HCT116 (cell line): Measurements from ENCODE around the gene ZNF311. TPM values are rescaled to one million over a fixed set of nuclear protein-coding genes. Genes with fewer than 3 reads are reported as not detected.

Source experiments
- ATAC-seq: fragments of 200-7000 bp; cut with Tn5 transposase; 2 replicates; pipeline ENCODE4 v1.9.1; 2020; ENCODE audit warnings: mild to moderate bottlenecking, moderate library complexity
- BruUV-seq: library from RNA; stranded (reverse); fragments of 400-500 nt; replicated peaks from 2 replicates; lab custom pipeline; 2021; lab: Mats Ljungman, UMichigan
- CTCF ChIA-PET: fragments of 300-600 bp; sonication (Branson Sonifier 250); formaldehyde crosslinking; loops from one replicate; lab custom pipeline; 2021; ENCODE audit warnings: antibody characterized with exemption; lab: Charles Lee
- POLR2A ChIA-PET: fragments of 300-600, 350-600 bp; sonication (Branson Sonifier 250); formaldehyde crosslinking; loops from one replicate; lab custom pipeline; 2021; ENCODE audit warnings: antibody characterized with exemption; lab: Charles Lee
- RAD21 ChIA-PET, 2 experiments: fragments of 300-600 bp; sonication (Branson Sonifier 250); formaldehyde crosslinking; loops; one replicate each; lab custom pipeline; 2023; ENCODE audit warnings: low total read pairs in 2 of 2; ENCODE audit not compliant: uncharacterized antibody in 2 of 2, unreplicated experiment in 2 of 2, low non-redundant PET in 1 of 2; lab: Charles Lee
- DNase-seq: peaks from one replicate; pipeline ENCODE4 v3.0.0-alpha.2; 2010; ENCODE audit warnings: low read depth, low spot score
- H2AFZ ChIP-seq: fragments of 200-600 bp; shearing (Covaris generic), sonication (generic); 2 replicates; pipeline ENCODE4 v1.6.1; 2017; ENCODE audit warnings: low read depth, mixed run types, mixed read lengths, antibody characterized with exemption, low read length; ENCODE audit not compliant: poor library complexity, severe bottlenecking
- H3K27ac ChIP-seq: 2 replicates; pipeline ENCODE4 v1.5.1; 2012; ENCODE audit warnings: low read depth, low read length
- H3K27me3 ChIP-seq: fragments of 200-600 bp; sonication (generic); 2 replicates; pipeline ENCODE4 v1.6.1; 2016; ENCODE audit warnings: mixed run types, low read length, mixed read lengths; ENCODE audit not compliant: insufficient read depth
- H3K36me3 ChIP-seq, 2 experiments: fragments of 200-500 bp in 1 of 2; fragments of 200-600 bp in 1 of 2; sonication (Bioruptor generic) in 1 of 2; sonication (generic) in 1 of 2; 2 replicates each; pipeline versions ENCODE4 v1.5.1 to v1.6.1; 2014 to 2016; ENCODE audit warnings: low read length in 2 of 2, inconsistent platforms in 1 of 2, mixed read lengths in 1 of 2, mixed run types in 1 of 2; ENCODE audit not compliant: insufficient read depth in 2 of 2, control insufficient read depth in 1 of 2
- H3K4me1 ChIP-seq, 2 experiments: fragments of 200-600 bp in 1 of 2; sonication (generic) in 1 of 2; 2 replicates each; pipeline versions ENCODE4 v1.5.1 to v1.6.1; 2012 to 2017; ENCODE audit warnings: low read length in 2 of 2, inconsistent platforms in 1 of 2, mild to moderate bottlenecking in 1 of 2, mixed read lengths in 1 of 2, mixed run types in 1 of 2, moderate library complexity in 1 of 2; ENCODE audit not compliant: insufficient read depth in 2 of 2, control insufficient read depth in 1 of 2
- H3K4me2 ChIP-seq: fragments of 200-600 bp; sonication (generic); 2 replicates; pipeline ENCODE4 v1.6.1; 2017; ENCODE audit warnings: mixed run types, low read length, mixed read lengths
- H3K4me3 ChIP-seq, 2 experiments: fragments of 200-600 bp in 1 of 2; sonication (generic) in 1 of 2; replicated peaks in 1 of 2; 2 replicates each; pipeline ENCODE4 v1.5.1; 2011 to 2016; ENCODE audit warnings: low read length in 2 of 2, control low read depth in 1 of 2, low read depth in 1 of 2, mild to moderate bottlenecking in 1 of 2, mixed read lengths in 1 of 2, mixed run types in 1 of 2
- H3K79me2 ChIP-seq: fragments of 200-600 bp; sonication (generic); 2 replicates; pipeline ENCODE4 v1.6.1; 2017; ENCODE audit warnings: mild to moderate bottlenecking, mixed run types, low read length, moderate library complexity, mixed read lengths; ENCODE audit not compliant: insufficient read depth
- H3K9ac ChIP-seq: fragments of 200-600 bp; sonication (generic); 2 replicates; pipeline ENCODE4 v1.6.1; 2016; ENCODE audit warnings: low read length, mixed read lengths
- H3K9me2 ChIP-seq: fragments of 200-600 bp; sonication (generic), shearing (Covaris generic); 2 replicates; pipeline ENCODE4 v1.6.1; 2017; ENCODE audit warnings: mixed run types, mild to moderate bottlenecking, moderate library complexity; ENCODE audit not compliant: insufficient read depth
- H3K9me3 ChIP-seq, 2 experiments: fragments of 200-500 bp in 1 of 2; fragments of 200-600 bp in 1 of 2; sonication (Bioruptor generic) in 1 of 2; sonication (generic) in 1 of 2; 2 replicates each; pipeline ENCODE4 v1.6.1; 2014 to 2017; ENCODE audit warnings: low read length in 2 of 2, mixed read lengths in 2 of 2, inconsistent platforms in 1 of 2, low read depth in 1 of 2, mild to moderate bottlenecking in 1 of 2, mixed run types in 1 of 2, moderate library complexity in 1 of 2; ENCODE audit not compliant: control insufficient read depth in 1 of 2, insufficient read depth in 1 of 2
- H4K20me1 ChIP-seq: fragments of 200-600 bp; sonication (generic), shearing (Covaris generic); 2 replicates; pipeline ENCODE4 v1.6.1; 2017; ENCODE audit warnings: mixed run types, mild to moderate bottlenecking, moderate library complexity; ENCODE audit not compliant: insufficient read depth
- ATF3 ChIP-seq: IDR thresholded peaks from 2 replicates; pipeline ENCODE4 v1.6.1; 2012
- CEBPB ChIP-seq: IDR thresholded peaks from 2 replicates; pipeline ENCODE4 v1.6.1; 2012; ENCODE audit warnings: low read depth
- ELF1 ChIP-seq: IDR thresholded peaks from 2 replicates; pipeline ENCODE4 v1.6.1; 2012; ENCODE audit warnings: low read depth, borderline replicate concordance
- EZH2 ChIP-seq: fragments of 200-600 bp; sonication (generic); IDR thresholded peaks from 2 replicates; pipeline ENCODE4 v1.6.1; 2017; ENCODE audit warnings: antibody characterized with exemption, mixed run types
- FOSL1 ChIP-seq: IDR thresholded peaks from 2 replicates; pipeline ENCODE4 v1.6.1; 2012; ENCODE audit warnings: low read depth
- POLR2A ChIP-seq: IDR thresholded peaks from 2 replicates; pipeline ENCODE4 v1.7.0; 2011; ENCODE audit warnings: borderline replicate concordance; ENCODE audit not compliant: insufficient read depth, insufficient read length; ENCODE audit errors: extremely low read depth
- POLR2AphosphoS5 ChIP-seq: IDR thresholded peaks from 2 replicates; pipeline ENCODE4 v1.6.1; 2011; ENCODE audit warnings: mild to moderate bottlenecking, low read depth, low read length, moderate library complexity
- RAD21 ChIP-seq: IDR thresholded peaks from 2 replicates; pipeline ENCODE4 v1.6.1; 2012; ENCODE audit warnings: low read depth, mild to moderate bottlenecking
- REST ChIP-seq: IDR thresholded peaks from 2 replicates; pipeline ENCODE4 v1.6.1; 2012; ENCODE audit warnings: low read depth
- SRF ChIP-seq: IDR thresholded peaks from 2 replicates; pipeline ENCODE4 v1.6.1; 2012; ENCODE audit warnings: low read depth
- TCF7L2 ChIP-seq: IDR thresholded peaks from 2 replicates; pipeline ENCODE4 v1.7.0; 2011; ENCODE audit warnings: borderline replicate concordance, inconsistent platforms; ENCODE audit not compliant: insufficient read depth, insufficient read length; ENCODE audit errors: extremely low read depth
- ZNF274 ChIP-seq: fragments of 200-500 bp; sonication (Bioruptor generic); IDR thresholded peaks from 2 replicates; pipeline ENCODE4 v1.6.1; 2014; ENCODE audit warnings: mild to moderate bottlenecking, low read depth, low read length, inconsistent platforms
- intact Hi-C: fragments of 100-400 bp; cut with micrococcal nuclease; formaldehyde crosslinking; loops from 2 replicates; pipeline ENCODE4 v1.10.0; 2022
- total RNA-seq: library from RNA; stranded (reverse); gene quantifications from one replicate; pipeline ENCODE4 v1.2.1, GENCODE V29; 2021; ENCODE audit not compliant: unreplicated experiment

The ZNF311 gene
- total RNA-seq, 1 experiment from 2014 or later: not detected

- no peaks in the 10 kb centered on the region for H3K9me3 ChIP-seq
- H3K4me3 ChIP-seq: no peak overlapping the region
- no peak overlapping the region for H3K27ac ChIP-seq
- no TSS peak for BruUV-seq
- POLR2A ChIA-PET: no interaction called here
- RAD21 ChIA-PET: no interaction called here
- H3K4me2 ChIP-seq: no peak overlapping the region
- ATAC-seq (no peak), DNase-seq (no peak)
- no peaks in the 10 kb centered on the region for H3K79me2 ChIP-seq
- CTCF ChIA-PET: no interaction called here
- H3K9ac ChIP-seq: no peak overlapping the region
- intact Hi-C loops: no loop called here
- H4K20me1 ChIP-seq: no peaks in the 10 kb centered on the region
- H3K4me1 ChIP-seq: no peaks in the 10 kb centered on the region
- no peak overlapping the region for H2AFZ ChIP-seq
- H3K9me2 ChIP-seq: no peaks in the 10 kb centered on the region
- TF ChIP-seq SRF (no peak), CEBPB (no peak), ELF1 (no peak)
- no peaks in the 10 kb centered on the region for H3K27me3 ChIP-seq
- no peaks in the 10 kb centered on the region for H3K36me3 ChIP-seq
Observed at GRCh38 chr6:29025927-29026585, 20.9 kb upstream of the ZNF311 start.

- Histone ChIP-seq H3K79me2 (no peaks in the 10 kb centered on the region), H3K4me3 (no peak overlapping the region), H3K27me3 (no peaks in the 10 kb centered on the region), H4K20me1 (no peaks in the 10 kb centered on the region), H3K9ac (no peak overlapping the region), H3K9me3 (no peaks in the 10 kb centered on the region), H3K36me3 (no peaks in the 10 kb centered on the region), H3K27ac (no peak overlapping the region), H3K4me2 (no peak overlapping the region), H3K4me1 (no peaks in the 10 kb centered on the region), H2AFZ (no peak overlapping the region), H3K9me2 (no peaks in the 10 kb centered on the region)
- DNase-seq: no peak
- no peak for ATAC-seq
- TF ChIP-seq REST (no peak), SRF (no peak), RAD21 (no peak), ZNF274 (no peak), POLR2AphosphoS5 (no peak), POLR2A (no peak), TCF7L2 (no peak), ATF3 (no peak), FOSL1 (no peak), EZH2 (no peak), CEBPB (no peak)
- RAD21 ChIA-PET: no interaction called here
- intact Hi-C loops: no loop called here
- POLR2A ChIA-PET: no interaction called here
- CTCF ChIA-PET: no interaction called here
- no TSS peak for BruUV-seq
Observed at GRCh38 chr6:29021434-29021833, 16.3 kb upstream of the ZNF311 start.
